K562 (cell line): ENCODE measurements around the gene DMD. TPM values are rescaled to one million over a fixed set of nuclear protein-coding genes. Genes with fewer than 3 reads are reported as not detected.

Source experiments
- ATAC-seq: fragments of 200-7000 bp; cut with Tn5 transposase; 3 replicates; pipeline ENCODE4 v1.9.1; 2020; ENCODE audit warnings: moderate library complexity
- BruUV-seq: library from RNA; stranded (reverse); fragments of 400-500 nt; replicated peaks from 2 replicates; lab custom pipeline; 2021; lab: Mats Ljungman, UMichigan
- CTCF ChIA-PET: fragments of 300-600 bp; formaldehyde crosslinking; extraction: SDS; loops from one replicate; lab custom pipeline; 2021; ENCODE audit warnings: low intra/inter-chr PET ratio; lab: Yijun Ruan, JAX
- POLR2A ChIA-PET: fragments of 300-600, 350-650 bp; sonication (Branson Sonifier 250); formaldehyde crosslinking; extraction: SDS; loops from one replicate; lab custom pipeline; 2021; ENCODE audit warnings: antibody characterized with exemption, inconsistent platforms; lab: Yijun Ruan, JAX
- DNase-seq, 4 experiments: peaks; one replicate each; pipeline versions ENCODE4 v3.0.0 to v3.0.0-alpha.2; 2011 to 2018; ENCODE audit warnings: low spot score in 3 of 4, mixed read lengths in 3 of 4; ENCODE audit errors: extremely low read depth in 1 of 4
- FAIRE-seq: peaks from 2 replicates; lab custom pipeline; 2011; peaks lifted over from hg19 to GRCh38; lab: Jason Lieb, UNC
- H2AFZ ChIP-seq: 2 replicates; pipeline ENCODE4 v1.6.0; 2011; ENCODE audit warnings: low read depth, low read length, control low read depth, inconsistent platforms
- H3K27ac ChIP-seq: fragments of 200-600 bp; 3 replicates; pipeline ENCODE4 v1.8.0; 2011; ENCODE audit warnings: low read depth, mild to moderate bottlenecking, control low read depth, inconsistent platforms, low read length, moderate library complexity, mixed read lengths; ENCODE audit errors: extremely low read depth
- H3K27me3 ChIP-seq, 2 experiments: fragments of 300-600 bp in 1 of 2; 2 replicates in 1 of 2; 3 replicates in 1 of 2; pipeline versions ENCODE4 v1.6.0 to v1.8.0; 2011; ENCODE audit warnings: inconsistent platforms in 2 of 2, low read length in 2 of 2, mild to moderate bottlenecking in 1 of 2, mixed read lengths in 1 of 2, moderate library complexity in 1 of 2; ENCODE audit not compliant: control insufficient read depth in 2 of 2, insufficient read depth in 2 of 2
- H3K36me3 ChIP-seq: fragments of 300-600 bp; 3 replicates; pipeline ENCODE4 v1.8.0; 2011; ENCODE audit warnings: mild to moderate bottlenecking, low read length, inconsistent platforms; ENCODE audit not compliant: control insufficient read depth, insufficient read depth
- H3K4me1 ChIP-seq, 2 experiments: fragments of 200-600 bp in 1 of 2; replicated peaks in 1 of 2; 2 replicates in 1 of 2; 3 replicates in 1 of 2; pipeline versions ENCODE4 v1.5.1 to v1.8.0; 2011; ENCODE audit warnings: inconsistent platforms in 2 of 2, low read length in 2 of 2, mild to moderate bottlenecking in 1 of 2, mixed read lengths in 1 of 2, moderate library complexity in 1 of 2; ENCODE audit not compliant: control insufficient read depth in 2 of 2, insufficient read depth in 2 of 2
- H3K4me2 ChIP-seq: 2 replicates; pipeline ENCODE4 v1.6.1; 2011; ENCODE audit warnings: low read length, control low read depth, inconsistent platforms, mixed read lengths; ENCODE audit not compliant: insufficient read depth
- H3K4me3 ChIP-seq: fragments of 200-600 bp; sonication (generic), shearing (Covaris generic); 2 replicates; pipeline ENCODE4 v1.5.1; 2016; ENCODE audit warnings: control low read depth, inconsistent platforms
- H3K79me2 ChIP-seq: fragments of 200-600 bp; 3 replicates; pipeline ENCODE4 v1.8.0; 2011; ENCODE audit warnings: low read length, inconsistent platforms; ENCODE audit not compliant: control insufficient read depth, insufficient read depth
- H3K9ac ChIP-seq, 2 experiments: 2 replicates each; pipeline versions ENCODE4 v1.6.0 to v1.6.1; 2011; ENCODE audit warnings: low read depth in 2 of 2, low read length in 2 of 2, control low read depth in 1 of 2, inconsistent platforms in 1 of 2, mild to moderate bottlenecking in 1 of 2, mixed read lengths in 1 of 2; ENCODE audit not compliant: insufficient read depth in 1 of 2
- H3K9me1 ChIP-seq: one replicate; pipeline ENCODE4 v1.6.0; 2011; ENCODE audit warnings: inconsistent platforms, mild to moderate bottlenecking, low read length, moderate library complexity; ENCODE audit not compliant: control insufficient read depth, insufficient read depth
- H3K9me3 ChIP-seq: replicated peaks from 2 replicates; pipeline ENCODE4 v1.5.1; 2011; ENCODE audit warnings: low read depth, low read length, inconsistent platforms; ENCODE audit not compliant: control insufficient read depth, insufficient read depth
- H4K20me1 ChIP-seq: replicated peaks from 2 replicates; pipeline ENCODE4 v1.6.1; 2011; ENCODE audit warnings: low read length, inconsistent platforms, mixed read lengths; ENCODE audit not compliant: control insufficient read depth, insufficient read depth
- DMBX1 ChIP-seq: fragments of 250-450 bp; sonication (Bioruptor Pico); IDR thresholded peaks from 2 replicates; pipeline ENCODE4 v1.8.0; 2022; ENCODE audit warnings: inconsistent platforms, mild to moderate bottlenecking, moderate library complexity, borderline replicate concordance
- LEF1 ChIP-seq: fragments of 450-650 bp; IDR thresholded peaks from 2 replicates; pipeline ENCODE4 v1.6.1; 2016; ENCODE audit warnings: mild to moderate bottlenecking
- PCBP2 ChIP-seq: fragments of 200-400 bp; formaldehyde crosslinking; IDR thresholded peaks from 2 replicates; pipeline ENCODE4 v1.6.1; 2018; ENCODE audit warnings: low read length, low read depth, mild to moderate bottlenecking, moderate library complexity; ENCODE audit not compliant: poor library complexity, severe bottlenecking
- SMARCB1 ChIP-seq: IDR thresholded peaks from 2 replicates; pipeline ENCODE4 v1.6.1; 2011; ENCODE audit warnings: improper control_type of control experiment, low read depth; ENCODE audit not compliant: insufficient read length
- TAF15 ChIP-seq: fragments of 200-400 bp; formaldehyde crosslinking; IDR thresholded peaks from 2 replicates; pipeline ENCODE4 v1.6.1; 2017; ENCODE audit warnings: mild to moderate bottlenecking, low read depth, low read length, moderate library complexity
- ZNF57 ChIP-seq: fragments of 450-650 bp; formaldehyde crosslinking; IDR thresholded peaks from 2 replicates; pipeline ENCODE4 v1.4.0; 2020; ENCODE audit warnings: mild to moderate bottlenecking, moderate library complexity
- ZNF668 ChIP-seq: fragments of 250-450 bp; sonication (Bioruptor Pico); IDR thresholded peaks from 2 replicates; pipeline ENCODE4 v1.8.0; 2022; ENCODE audit warnings: mild to moderate bottlenecking, inconsistent platforms
- WGBS: fragments of 100-300 bp; shearing (Covaris generic); methylation state at CpG from one replicate; pipeline ENCODE4 v1.1.6; 2016; ENCODE audit warnings: low coverage, mixed read lengths; ENCODE audit not compliant: insufficient coverage; ENCODE audit errors: missing lambda C conversion rate; 5-methylcytosine and 5-hydroxymethylcytosine counted together
- in situ Hi-C: fragments of 300-500 bp; cut with MboI; formaldehyde crosslinking; loops from 4 replicates; pipeline ENCODE4 v1.15.0; 2018; ENCODE audit warnings: inconsistent platforms, mixed read lengths
- intact Hi-C: fragments of 100-400 bp; cut with micrococcal nuclease; formaldehyde crosslinking; loops from 2 replicates; pipeline ENCODE4 v1.14.2; 2022
- polyA plus RNA-seq, 8 experiments: library from polyadenylated mRNA; depleted of rRNA in 4 of 8; stranded (reverse) in 5 of 8; unstranded in 3 of 8; fragments of >200 nt; fragmentation: Nextera tagmentation in 2 of 8; fragmentation: Illumina TruSeq in 1 of 8; extraction: Ambion mirVana in 2 of 8; extraction: Trizol in 1 of 8; gene quantifications; 2 replicates each; pipeline versions ENCODE4 v1.2.1 to v1.2.3, GENCODE V29; 2011 to 2014; ENCODE audit warnings: inconsistent platforms in 1 of 8, missing spikeins in 1 of 8
- total RNA-seq, 7 experiments: library from RNA; depleted of rRNA in 6 of 7; stranded (reverse); fragments of >200 nt in 6 of 7; fragmentation: Illumina TruSeq in 2 of 7; extraction: Trizol in 2 of 7; gene quantifications; 2 replicates each; pipeline versions ENCODE4 v1.2.1 to v1.2.3, GENCODE V29; 2011 to 2021; ENCODE audit warnings: low replicate concordance in 1 of 7
- TF ChIP-seq, protein P1 (sequence below): sonication (generic); formaldehyde crosslinking; IDR thresholded peaks from 2 replicates; pipeline ENCODE4 v1.8.1; 2023; ENCODE audit warnings: mild to moderate bottlenecking, missing genetic modification reagents, moderate library complexity

DMD gene
- total and polyA plus RNA-seq, 9 of the 15 experiments (the other 6 are each of a cell fraction or from before 2014, with no cell fraction given), result 3.8 to 20.4 (median 11.4) TPM

DNA sequence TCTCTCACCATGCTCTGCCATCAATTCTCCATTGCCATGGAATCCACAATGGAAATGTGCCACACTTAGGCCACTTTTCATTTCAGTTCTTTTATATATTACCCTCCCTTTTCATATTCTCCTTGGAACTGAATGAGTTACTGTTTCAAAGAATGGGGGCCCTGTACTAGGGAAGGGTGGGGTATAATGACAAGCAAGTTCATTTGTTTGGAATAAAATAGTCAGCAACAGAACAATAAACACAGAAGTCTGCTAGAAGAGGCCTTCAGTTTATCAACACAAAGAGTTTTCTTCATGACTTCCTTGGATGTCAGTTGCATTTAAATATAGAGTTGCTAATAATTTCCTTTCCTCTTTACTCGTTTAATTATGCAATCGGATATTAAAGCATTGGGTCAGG lies 1661.2 kb downstream of the DMD start:
- FAIRE-seq, result no peak
- Histone ChIP-seq H3K4me3 (no peak overlapping the region), H3K27ac (no peak overlapping the region), H3K9ac (no peak overlapping the region)
- BruUV-seq, result no TSS peak
- no peak for TF ChIP-seq ZNF57 (CRISPR knock-in tag)
- TF ChIP-seq SMARCB1, result no peak
- no peak for TF ChIP-seq DMBX1 (CRISPR knock-in tag)
- TF ChIP-seq TAF15, result no peak
- TF ChIP-seq PCBP2, result no peak
- TF ChIP-seq, protein P1, sequence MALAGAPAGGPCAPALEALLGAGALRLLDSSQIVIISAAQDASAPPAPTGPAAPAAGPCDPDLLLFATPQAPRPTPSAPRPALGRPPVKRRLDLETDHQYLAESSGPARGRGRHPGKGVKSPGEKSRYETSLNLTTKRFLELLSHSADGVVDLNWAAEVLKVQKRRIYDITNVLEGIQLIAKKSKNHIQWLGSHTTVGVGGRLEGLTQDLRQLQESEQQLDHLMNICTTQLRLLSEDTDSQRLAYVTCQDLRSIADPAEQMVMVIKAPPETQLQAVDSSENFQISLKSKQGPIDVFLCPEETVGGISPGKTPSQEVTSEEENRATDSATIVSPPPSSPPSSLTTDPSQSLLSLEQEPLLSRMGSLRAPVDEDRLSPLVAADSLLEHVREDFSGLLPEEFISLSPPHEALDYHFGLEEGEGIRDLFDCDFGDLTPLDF (CRISPR knock-in tag), result no peak
- no peak for TF ChIP-seq LEF1
- TF ChIP-seq ZNF668 (CRISPR knock-in tag), result no peak
- TF ChIP-seq, all 486 proteins: peak for 0
- no peaks in the 10 kb centered on the region for H3K9me1 ChIP-seq
- CTCF ChIA-PET, result no interaction called here
- H4K20me1 ChIP-seq, result no peaks in the 10 kb centered on the region
- WGBS, result 6% methylated on average over 2 of the region's 2 CpGs
- POLR2A ChIA-PET, result interaction anchor here (0.6 kb wide), 1 partner anchor 364 kb away, joined by 3 read pairs; no protein-coding TSS in a partner anchor
- no peaks in the 10 kb centered on the region for H3K27me3 ChIP-seq
- no peak for ATAC-seq
- no peaks in the 10 kb centered on the region; a peak in 1 of 5 replicates for H3K4me1 ChIP-seq
- H3K9me3 ChIP-seq, result no peaks in the 10 kb centered on the region
- no peaks in the 10 kb centered on the region for H3K36me3 ChIP-seq
- in situ Hi-C loops, result no loop called here
- H3K4me2 ChIP-seq, result no peak overlapping the region
- H2AFZ ChIP-seq, result no peak overlapping the region
- H3K79me2 ChIP-seq, result no peaks in the 10 kb centered on the region
- intact Hi-C loops, result no loop called here
- DNase-seq, result no peak
